Measurements from ENCODE around the gene ABCA9. TPM values are rescaled to one million over a fixed set of nuclear protein-coding genes. Genes with fewer than 3 reads are reported as not detected.

ABCA9 gene
- total and polyA plus RNA-seq, 9 of the 15 experiments (the other 6 are each of a cell fraction or from before 2014, with no cell fraction given), result 0.04 TPM; not detected in 8

- no peak for TF ChIP-seq CBX8 (IDR thresholded peaks at IDR 0.05; ENCODE audit: borderline replicate concordance, extremely low read depth, low read depth, low read length, poor library complexity, severe bottlenecking)
- peak; percentile 99 for TF ChIP-seq CBFA2T3 (IDR thresholded peaks at IDR 0.05)
- TF ChIP-seq PHF20 (IDR thresholded peaks at IDR 0.05; ENCODE audit: partially characterized antibody), result no peak
- no peak for TF ChIP-seq ZNF668 (CRISPR knock-in tag; IDR thresholded peaks at IDR 0.05)
- TF ChIP-seq NFYB (IDR thresholded peaks at IDR 0.05; ENCODE audit: extremely low read depth, insufficient read length), result no peak
- TF ChIP-seq ZNF830 (CRISPR knock-in tag; IDR thresholded peaks at IDR 0.05), result no peak
- peak; percentile 46 for TF ChIP-seq E2F8 (IDR thresholded peaks at IDR 0.05; ENCODE audit: low read depth, partially characterized antibody)
- no peak for TF ChIP-seq RFX7 (CRISPR knock-in tag; IDR thresholded peaks at IDR 0.05)
- TF ChIP-seq ATF6 (CRISPR knock-in tag; IDR thresholded peaks at IDR 0.05), result no peak
- TF ChIP-seq ARID3B (CRISPR knock-in tag; IDR thresholded peaks at IDR 0.05; ENCODE audit: borderline replicate concordance), result no peak
- TF ChIP-seq DLX4 (CRISPR knock-in tag; IDR thresholded peaks at IDR 0.05), result no peak
- TF ChIP-seq KLF10 (CRISPR knock-in tag; IDR thresholded peaks at IDR 0.05), result no peak
- 0 out of 2 replicates have a peak, but pooled peaks have one; percentile 1 for TF ChIP-seq TFE3 (CRISPR knock-in tag; IDR thresholded peaks at IDR 0.05)
Observed at GRCh38 chr17:69047368-69048263, 13.1 kb downstream of the ABCA9 start (continued).
